Calu3 (cell line): ENCODE measurements around the gene KCNS3. TPM values are rescaled to one million over a fixed set of nuclear protein-coding genes. Genes with fewer than 3 reads are reported as not detected.

Experiments
- BruUV-seq: library from RNA; stranded (reverse); fragments of 400-500 nt; replicated peaks from 2 replicates; lab custom pipeline; 2021; lab: Mats Ljungman, UMichigan
- CTCF ChIA-PET: fragments of 300-600 bp; sonication (Branson Sonifier 250); formaldehyde crosslinking; loops from one replicate; lab custom pipeline; 2022; ENCODE audit warnings: antibody characterized with exemption; lab: Charles Lee
- DNase-seq: peaks from one replicate; pipeline ENCODE4 v3.0.0; 2022
- H3K27ac Mint-ChIP-seq: one replicate; pipeline ENCODE4 v1.8.0; 2022; ENCODE audit warnings: mixed read lengths; ENCODE audit not compliant: unreplicated experiment
- H3K27me3 Mint-ChIP-seq: one replicate; pipeline ENCODE4 v1.8.0; 2022; ENCODE audit warnings: mixed read lengths; ENCODE audit not compliant: unreplicated experiment
- H3K36me3 Mint-ChIP-seq: one replicate; pipeline ENCODE4 v1.8.0; 2022; ENCODE audit warnings: mild to moderate bottlenecking, moderate library complexity, mixed read lengths; ENCODE audit not compliant: insufficient read depth, unreplicated experiment
- H3K4me1 Mint-ChIP-seq: one replicate; pipeline ENCODE4 v1.8.0; 2022; ENCODE audit warnings: mild to moderate bottlenecking, low read depth, mixed read lengths; ENCODE audit not compliant: unreplicated experiment
- H3K4me3 Mint-ChIP-seq: one replicate; pipeline ENCODE4 v1.8.0; 2022; ENCODE audit warnings: mild to moderate bottlenecking, low read depth, moderate library complexity, mixed read lengths; ENCODE audit not compliant: unreplicated experiment
- H3K9me3 Mint-ChIP-seq: one replicate; pipeline ENCODE4 v1.8.0; 2022; ENCODE audit warnings: low read depth, mixed read lengths; ENCODE audit not compliant: unreplicated experiment
- CTCF ChIP-seq: fragments of 200-600 bp; IDR thresholded peaks from one replicate; pipeline ENCODE4 v1.8.0; 2022; ENCODE audit warnings: antibody characterized with exemption; ENCODE audit not compliant: unreplicated experiment
- intact Hi-C: fragments of 100-400 bp; cut with micrococcal nuclease; formaldehyde crosslinking; loops from one replicate; pipeline ENCODE4 v1.10.0; 2022; ENCODE audit not compliant: unreplicated experiment
- total RNA-seq: library from RNA; stranded (reverse); gene quantifications from 2 replicates; pipeline ENCODE4 v1.2.3, GENCODE V29; 2022

Gene KCNS3
- total RNA-seq, 1 experiment from 2014 or later, result 5.0 TPM

- TF ChIP-seq CTCF, result no peak
- H3K4me1 Mint-ChIP-seq, result no peaks in the 10 kb centered on the region
- CTCF ChIA-PET, result no interaction called here
- no peak for DNase-seq
- no peaks in the 10 kb centered on the region for H3K36me3 Mint-ChIP-seq
- BruUV-seq, result no TSS peak
- H3K4me3 Mint-ChIP-seq, result no peak overlapping the region
- intact Hi-C loops, result no loop called here
- no peaks in the 10 kb centered on the region for H3K27me3 Mint-ChIP-seq
- peaks cover 6% of the 10 kb centered on the region for H3K9me3 Mint-ChIP-seq
- H3K27ac Mint-ChIP-seq, result no peak overlapping the region
These were observed 103.5 kb downstream of the KCNS3 start for GRCh38 chr2:17981936-17982335.

Other genes starting within 250 kb of the KCNS3 start
- gene SMC6, start 124.9 kb upstream of the KCNS3 start, total RNA-seq, result 29.6 and 31.6 TPM in 2 replicates
- gene GEN1, start 124.5 kb upstream of the KCNS3 start, total RNA-seq, result 29.6 and 34.8 TPM in 2 replicates
- not detected in 2 replicates for gene MSGN1, start 62.2 kb upstream of the KCNS3 start, total RNA-seq